BJ (cell line): ENCODE measurements around the gene ZNF273. TPM values are rescaled to one million over a fixed set of nuclear protein-coding genes. Genes with fewer than 3 reads are reported as not detected.
A peak's percentile ranks its signal among the peaks of the same experiment; 100 is the strongest.

Source experiments
- CTCF ChIA-PET: fragments of 350-600 bp; formaldehyde crosslinking; extraction: SDS; loops from one replicate; lab custom pipeline; 2021; ENCODE audit warnings: antibody characterized with exemption, inconsistent platforms; lab: Yijun Ruan, JAX
- POLR2A ChIA-PET: fragments of 300-600 bp; sonication (Branson Sonifier 250); formaldehyde crosslinking; extraction: SDS; loops from one replicate; lab custom pipeline; 2021; ENCODE audit warnings: antibody characterized with exemption; lab: Charles Lee
- DNase-seq: peaks from one replicate; pipeline ENCODE4 v3.0.0-alpha.2; 2011; ENCODE audit warnings: low read depth
- H3K27me3 ChIP-seq: 2 replicates; pipeline ENCODE4 v1.6.0; 2011; ENCODE audit warnings: low read length; ENCODE audit not compliant: control insufficient read depth, insufficient read depth
- H3K36me3 ChIP-seq: 2 replicates; pipeline ENCODE4 v1.5.1; 2011; ENCODE audit warnings: low read length; ENCODE audit not compliant: control insufficient read depth, insufficient read depth
- H3K4me3 ChIP-seq: 2 replicates; pipeline ENCODE4 v1.5.1; 2011; ENCODE audit warnings: low read depth, mild to moderate bottlenecking, control low read depth, low read length
- CTCF ChIP-seq: IDR thresholded peaks from 2 replicates; pipeline ENCODE4 v1.5.1; 2011; ENCODE audit warnings: low read depth, mild to moderate bottlenecking, control low read depth, inconsistent platforms, low read length, moderate library complexity; ENCODE audit not compliant: insufficient read depth
- polyA plus RNA-seq: library from polyadenylated mRNA; depleted of rRNA; stranded (reverse); fragments of >200 nt; gene quantifications from 2 replicates; pipeline ENCODE4 v1.2.3, GENCODE V29; 2011

ZNF273 gene
- polyA plus RNA-seq, 1 experiment, result 1.3 TPM

DNA sequence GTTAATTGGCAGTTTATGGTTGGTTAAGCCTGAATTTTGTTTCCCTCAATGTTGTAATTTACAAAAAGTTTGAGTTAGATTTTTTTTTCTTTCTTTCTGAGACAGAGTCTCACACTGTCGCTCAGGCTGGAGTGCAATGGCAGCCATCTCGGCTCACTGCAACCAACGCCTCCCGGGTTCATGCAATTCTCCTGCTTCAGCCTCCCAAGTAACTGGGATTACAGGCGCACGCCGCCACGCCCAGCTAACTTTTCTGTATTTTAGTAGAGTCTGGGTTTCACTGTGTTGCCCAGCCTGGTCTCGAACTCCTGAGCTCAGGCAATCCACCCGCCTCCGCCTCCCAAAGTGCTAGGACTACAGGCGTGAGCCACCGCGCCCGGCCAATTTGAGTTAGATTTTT lies 935 bp downstream of the ZNF273 start:
- ChIA-PET POLR2A (no interaction called here), CTCF (no interaction called here)
- no peak for DNase-seq
- no peaks in the 10 kb centered on the region for H3K27me3 ChIP-seq
- no peaks in the 10 kb centered on the region for H3K36me3 ChIP-seq
- peak overlapping the region; percentile 92 for H3K4me3 ChIP-seq
- TF ChIP-seq CTCF, result no peak

GRCh38 chr7:64905133-64905532 lies 2.1 kb downstream of the ZNF273 start:
- no peak overlapping the region for H3K4me3 ChIP-seq
- no peaks in the 10 kb centered on the region for H3K27me3 ChIP-seq
- ChIA-PET POLR2A (no interaction called here), CTCF (no interaction called here)
- TF ChIP-seq CTCF, result no peak
- H3K36me3 ChIP-seq, result no peaks in the 10 kb centered on the region
- DNase-seq, result no peak

DNA sequence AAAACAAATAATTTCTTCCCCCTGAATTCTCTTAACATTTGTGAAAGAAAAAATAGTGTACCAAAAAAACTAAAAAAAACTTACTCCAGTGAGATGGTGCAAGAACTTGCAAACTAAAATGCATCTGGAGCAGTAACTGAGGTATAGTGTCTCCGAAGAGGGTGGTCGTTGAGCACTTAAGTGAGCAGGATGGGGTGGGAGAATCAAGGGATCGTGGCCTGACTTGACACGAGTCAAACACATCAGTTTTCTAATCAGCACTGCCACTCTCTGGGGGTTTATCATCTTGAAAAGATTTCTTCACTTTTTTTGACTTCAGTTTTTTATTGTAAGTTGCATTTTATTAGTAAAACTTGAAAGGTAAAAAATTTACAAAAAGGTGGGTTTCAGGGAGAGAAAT lies 2.5 kb downstream of the ZNF273 start:
- H3K4me3 ChIP-seq, result no peak overlapping the region
- DNase-seq, result no peak
- POLR2A ChIA-PET, result no interaction called here
- CTCF ChIA-PET, result no interaction called here
- H3K27me3 ChIP-seq, result no peaks in the 10 kb centered on the region
- H3K36me3 ChIP-seq, result no peaks in the 10 kb centered on the region
- TF ChIP-seq CTCF, result no peak

DNA sequence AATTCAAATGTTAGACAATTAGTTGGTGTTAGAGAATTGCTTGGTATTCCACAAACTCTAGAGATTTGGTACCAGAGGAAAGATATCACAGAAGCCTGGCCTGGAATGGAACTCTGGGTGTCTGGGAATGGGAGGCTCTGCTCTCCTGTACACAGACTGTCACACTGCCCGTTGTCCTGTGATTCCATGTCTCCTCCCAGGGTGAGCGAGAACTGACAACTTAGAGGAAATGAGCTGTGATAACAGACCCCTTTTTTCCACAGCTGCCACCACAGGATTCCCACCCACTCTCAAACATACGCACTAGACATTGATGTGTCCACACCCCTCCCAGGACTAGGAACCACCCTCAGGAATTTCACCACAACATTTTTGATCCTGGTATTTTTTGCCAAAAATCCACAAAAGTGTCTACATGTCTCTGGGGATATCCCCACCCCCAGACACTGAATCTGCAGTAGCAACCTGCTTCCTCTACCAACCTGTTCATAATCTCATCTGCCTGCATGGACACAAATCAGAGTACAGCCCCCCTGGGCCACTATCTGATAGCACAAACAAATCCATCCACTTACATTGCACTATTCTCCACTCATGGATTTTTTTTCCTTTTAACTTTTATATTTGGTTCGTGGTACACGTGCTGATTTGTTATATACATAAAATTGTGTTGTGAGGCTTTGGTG lies 4.7 kb downstream of the ZNF273 start:
- H3K4me3 ChIP-seq, result no peak overlapping the region
- no peak for DNase-seq
- H3K27me3 ChIP-seq, result no peaks in the 10 kb centered on the region
- POLR2A ChIA-PET, result no interaction called here
- no peak for TF ChIP-seq CTCF
- no peaks in the 10 kb centered on the region for H3K36me3 ChIP-seq
- CTCF ChIA-PET, result no interaction called here

DNA sequence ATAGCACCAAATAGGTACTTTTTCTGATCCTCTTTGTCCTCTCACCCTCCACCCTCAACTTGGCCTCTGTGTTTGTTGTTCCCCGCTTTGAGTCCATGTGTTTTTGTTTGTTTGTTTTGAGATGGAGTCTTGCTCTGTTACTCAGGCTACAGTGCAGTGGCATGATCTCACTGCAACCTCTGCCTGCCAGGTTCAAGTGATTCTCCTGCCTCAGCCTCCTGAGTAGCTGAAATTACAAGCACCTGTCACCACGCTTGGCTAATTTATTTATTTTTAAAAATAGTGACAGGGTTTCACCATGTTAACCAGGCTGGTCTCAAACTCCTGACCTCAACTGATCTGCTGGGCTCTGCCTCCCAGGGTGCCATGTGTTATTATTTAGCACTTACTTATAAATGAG lies 5.3 kb downstream of the ZNF273 start:
- no peak for TF ChIP-seq CTCF
- ChIA-PET POLR2A (no interaction called here), CTCF (no interaction called here)
- no peaks in the 10 kb centered on the region for H3K36me3 ChIP-seq
- no peaks in the 10 kb centered on the region for H3K27me3 ChIP-seq
- no peak overlapping the region for H3K4me3 ChIP-seq
- no peak for DNase-seq
